ENCODE results near the gene RHOH. TPM values are rescaled to one million over a fixed set of nuclear protein-coding genes. Genes with fewer than 3 reads are reported as not detected.

RHOH gene
- total and polyA plus RNA-seq, 9 of the 15 experiments (the other 6 are each of a cell fraction or from before 2014, with no cell fraction given) = 14.3 to 37.7 (median 23.2) TPM

DNA sequence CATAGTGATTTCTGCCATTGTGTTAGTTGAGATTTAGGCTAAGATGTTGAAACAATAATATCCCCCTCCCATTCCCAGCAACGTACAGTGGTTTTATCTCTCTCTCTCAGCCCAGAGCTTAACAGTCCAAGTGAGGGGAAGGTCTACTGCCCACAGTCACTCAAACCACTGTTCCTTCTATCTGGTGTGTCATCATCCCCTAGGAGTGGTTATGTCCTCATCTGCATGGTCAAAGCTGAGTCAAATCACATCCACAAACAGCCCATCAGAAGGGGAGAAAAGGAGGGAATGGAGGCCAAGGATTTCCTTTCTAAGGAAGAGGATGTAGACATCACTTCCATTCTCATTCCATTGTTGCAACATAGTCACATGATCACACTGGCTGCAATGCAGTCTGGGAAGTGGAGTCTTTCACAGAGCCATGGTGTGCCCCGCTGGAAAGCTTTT, 95.5 kb downstream of the RHOH start (continued):
- TF ChIP-seq, protein P1, sequence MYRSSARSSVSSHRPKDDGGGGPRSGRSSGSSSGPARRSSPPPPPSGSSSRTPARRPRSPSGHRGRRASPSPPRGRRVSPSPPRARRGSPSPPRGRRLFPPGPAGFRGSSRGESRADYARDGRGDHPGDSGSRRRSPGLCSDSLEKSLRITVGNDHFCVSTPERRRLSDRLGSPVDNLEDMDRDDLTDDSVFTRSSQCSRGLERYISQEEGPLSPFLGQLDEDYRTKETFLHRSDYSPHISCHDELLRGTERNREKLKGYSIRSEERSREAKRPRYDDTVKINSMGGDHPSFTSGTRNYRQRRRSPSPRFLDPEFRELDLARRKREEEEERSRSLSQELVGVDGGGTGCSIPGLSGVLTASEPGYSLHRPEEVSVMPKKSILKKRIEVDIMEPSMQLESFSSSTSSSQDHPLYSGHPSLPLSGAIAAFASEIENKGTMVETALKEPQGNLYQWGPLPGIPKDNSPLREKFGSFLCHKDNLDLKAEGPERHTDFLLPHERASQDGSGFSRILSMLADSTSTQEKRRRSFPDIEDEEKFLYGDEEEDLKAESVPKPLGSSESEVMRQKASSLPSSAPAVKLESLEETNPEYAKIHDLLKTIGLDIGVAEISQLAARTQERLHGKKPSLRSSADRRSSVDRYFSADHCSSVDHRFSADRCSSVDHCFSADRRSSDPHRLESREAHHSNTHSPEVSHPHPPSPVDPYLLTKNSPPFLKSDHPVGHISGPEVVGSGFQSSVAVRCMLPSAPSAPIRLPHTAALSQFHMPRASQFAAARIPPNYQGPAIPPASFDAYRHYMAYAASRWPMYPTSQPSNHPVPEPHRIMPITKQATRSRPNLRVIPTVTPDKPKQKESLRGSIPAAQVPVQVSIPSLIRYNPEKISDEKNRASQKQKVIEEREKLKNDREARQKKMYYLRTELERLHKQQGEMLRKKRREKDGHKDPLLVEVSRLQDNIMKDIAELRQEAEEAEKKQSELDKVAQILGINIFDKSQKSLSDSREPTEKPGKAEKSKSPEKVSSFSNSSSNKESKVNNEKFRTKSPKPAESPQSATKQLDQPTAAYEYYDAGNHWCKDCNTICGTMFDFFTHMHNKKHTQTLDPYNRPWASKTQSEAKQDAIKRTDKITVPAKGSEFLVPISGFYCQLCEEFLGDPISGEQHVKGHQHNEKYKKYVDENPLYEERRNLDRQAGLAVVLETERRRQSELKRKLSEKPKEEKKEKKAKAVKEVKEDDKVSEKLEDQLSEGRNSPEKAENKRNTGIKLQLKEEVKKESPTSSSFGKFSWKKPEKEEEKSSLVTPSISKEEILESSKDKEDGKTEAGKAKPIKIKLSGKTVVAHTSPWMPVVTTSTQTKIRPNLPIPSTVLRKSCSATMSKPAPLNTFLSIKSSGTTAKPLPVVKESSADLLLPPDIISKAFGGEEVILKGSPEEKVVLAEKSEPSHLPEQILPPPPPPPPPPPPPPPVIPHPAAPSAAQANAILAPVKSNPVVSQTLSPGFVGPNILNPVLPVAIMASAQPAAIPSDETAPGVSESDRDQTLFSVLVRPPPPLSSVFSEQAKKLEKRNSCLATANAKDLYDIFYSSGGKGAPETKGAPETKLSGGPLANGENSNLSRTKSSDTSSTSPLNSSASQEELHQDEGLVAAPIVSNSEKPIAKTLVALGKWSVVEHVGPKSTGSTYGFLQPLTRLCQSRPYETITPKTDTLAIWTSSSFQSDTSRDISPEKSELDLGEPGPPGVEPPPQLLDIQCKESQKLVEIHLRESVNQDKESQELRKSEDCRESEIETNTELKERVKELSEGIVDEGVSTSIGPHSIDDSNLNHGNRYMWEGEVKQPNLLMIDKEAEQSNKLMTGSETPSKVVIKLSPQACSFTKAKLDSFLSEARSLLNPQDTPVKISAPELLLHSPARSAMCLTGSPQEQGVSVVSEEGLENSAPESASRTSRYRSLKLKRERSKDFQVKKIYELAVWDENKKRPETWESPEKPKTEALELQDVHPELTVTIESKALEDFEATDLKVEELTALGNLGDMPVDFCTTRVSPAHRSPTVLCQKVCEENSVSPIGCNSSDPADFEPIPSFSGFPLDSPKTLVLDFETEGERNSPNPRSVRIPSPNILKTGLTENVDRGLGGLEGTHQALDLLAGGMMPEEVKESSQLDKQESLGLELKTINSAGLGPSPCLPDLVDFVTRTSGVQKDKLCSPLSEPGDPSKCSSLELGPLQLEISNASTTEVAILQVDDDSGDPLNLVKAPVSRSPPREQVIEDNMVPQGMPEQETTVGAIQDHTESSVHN (IDR thresholded peaks at IDR 0.05; ENCODE audit: borderline replicate concordance in 1 of 2, low read depth in 1 of 2) = peak in 1 of 2 experiments; percentile 62; a peak in 1 of 4 replicates
- TF ChIP-seq CBX5 (IDR thresholded peaks at IDR 0.05; ENCODE audit: borderline replicate concordance, low read depth) (no peak), NR2C1 (IDR thresholded peaks at IDR 0.05) (peak; percentile 66), NR2C1 (tag; IDR thresholded peaks at IDR 0.05) (peak; percentile 65), FOXK2 (conservative IDR thresholded peaks at IDR 0.05 in 1 of 2, IDR thresholded peaks at IDR 0.05 in 1 of 2; ENCODE audit: low read depth in 2 of 2) (peak; percentile 68 to 82; a peak in 3 of 4 replicates), SPI1 (IDR thresholded peaks at IDR 0.05; ENCODE audit: borderline replicate concordance, low read depth, low read length) (0 out of 2 replicates have a peak, but pooled peaks have one; percentile 2), OTX1 (CRISPR knock-in tag; IDR thresholded peaks at IDR 0.05) (0 out of 2 replicates have a peak, but pooled peaks have one; percentile 21), SOX6 (IDR thresholded peaks at IDR 0.05) (peak; percentile 95), TOE1 (IDR thresholded peaks at IDR 0.05; ENCODE audit: borderline replicate concordance) (peak; percentile 98), TOE1 (CRISPR knock-in tag; IDR thresholded peaks at IDR 0.05; ENCODE audit: borderline replicate concordance, low read depth) (no peak), TEAD4 (IDR thresholded peaks at IDR 0.05; ENCODE audit: low read length) (peak; percentile 86), TEAD4 (CRISPR knock-in tag; IDR thresholded peaks at IDR 0.05; ENCODE audit: borderline replicate concordance) (no peak), ELF4 (CRISPR knock-in tag; IDR thresholded peaks at IDR 0.05) (peak; percentile 46; the same call in 1 of the 2 replicates), L3MBTL2 (IDR thresholded peaks at IDR 0.05) (peak; percentile 44; the same call in 1 of the 2 replicates)
- TF ChIP-seq, protein P2, sequence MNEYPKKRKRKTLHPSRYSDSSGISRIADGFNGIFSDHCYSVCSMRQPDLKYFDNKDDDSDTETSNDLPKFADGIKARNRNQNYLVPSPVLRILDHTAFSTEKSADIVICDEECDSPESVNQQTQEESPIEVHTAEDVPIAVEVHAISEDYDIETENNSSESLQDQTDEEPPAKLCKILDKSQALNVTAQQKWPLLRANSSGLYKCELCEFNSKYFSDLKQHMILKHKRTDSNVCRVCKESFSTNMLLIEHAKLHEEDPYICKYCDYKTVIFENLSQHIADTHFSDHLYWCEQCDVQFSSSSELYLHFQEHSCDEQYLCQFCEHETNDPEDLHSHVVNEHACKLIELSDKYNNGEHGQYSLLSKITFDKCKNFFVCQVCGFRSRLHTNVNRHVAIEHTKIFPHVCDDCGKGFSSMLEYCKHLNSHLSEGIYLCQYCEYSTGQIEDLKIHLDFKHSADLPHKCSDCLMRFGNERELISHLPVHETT (CRISPR knock-in tag; conservative IDR thresholded peaks at IDR 0.05 in 1 of 2, IDR thresholded peaks at IDR 0.05 in 1 of 2) = 0 out of 4 replicates have a peak, but pooled peaks of 1 of the 2 experiments have one; percentile 32
- TF ChIP-seq, protein P3, sequence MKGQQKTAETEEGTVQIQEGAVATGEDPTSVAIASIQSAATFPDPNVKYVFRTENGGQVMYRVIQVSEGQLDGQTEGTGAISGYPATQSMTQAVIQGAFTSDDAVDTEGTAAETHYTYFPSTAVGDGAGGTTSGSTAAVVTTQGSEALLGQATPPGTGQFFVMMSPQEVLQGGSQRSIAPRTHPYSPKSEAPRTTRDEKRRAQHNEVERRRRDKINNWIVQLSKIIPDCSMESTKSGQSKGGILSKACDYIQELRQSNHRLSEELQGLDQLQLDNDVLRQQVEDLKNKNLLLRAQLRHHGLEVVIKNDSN (CRISPR knock-in tag; IDR thresholded peaks at IDR 0.05) = peak; percentile 96

All from K562 (cell line).